ENCODE measurements around the gene PACSIN1.
A peak's percentile ranks its signal among the peaks of the same experiment; 100 is the strongest.

The PACSIN1 gene

GRCh38 chr6:34465531-34466241 lies at the start of gene PACSIN1:
TSS of gene PACSIN1 (plus strand) at chr6:34466076. CDS start at chr6:34526306, 60,230 bp downstream.
- DNase-seq: peak; percentile 48

DNA sequence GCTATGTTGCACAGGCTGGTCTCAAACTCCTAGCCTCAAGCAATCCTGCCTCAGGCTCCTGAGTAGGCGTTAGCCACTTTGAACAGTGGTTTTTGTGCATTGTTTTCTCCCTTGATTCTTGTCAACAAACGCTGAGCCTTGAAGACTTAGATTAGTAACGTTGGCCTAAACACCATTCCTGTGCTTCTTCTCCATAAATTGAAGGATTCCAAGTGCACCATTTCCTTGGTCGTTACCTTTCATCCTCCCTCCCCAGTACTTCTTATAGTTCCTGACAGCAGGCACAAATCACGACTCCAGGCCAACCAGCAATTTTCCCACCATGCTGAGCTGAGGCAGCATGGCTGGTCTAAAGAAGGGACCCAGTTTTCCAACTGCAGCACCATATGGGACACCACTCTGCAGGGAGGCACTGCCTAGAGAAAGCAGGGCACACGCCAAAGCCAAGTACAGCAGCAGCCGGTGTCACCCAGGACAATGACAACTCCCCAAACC lies 49.0 kb upstream of the PACSIN1 start:
- DNase-seq: no peak

GRCh38 chr6:34418367-34418766 lies 47.5 kb upstream of the PACSIN1 start:
- DNase-seq: no peak

GRCh38 chr6:34423254-34423653 lies 42.6 kb upstream of the PACSIN1 start:
- DNase-seq: no peak

DNA sequence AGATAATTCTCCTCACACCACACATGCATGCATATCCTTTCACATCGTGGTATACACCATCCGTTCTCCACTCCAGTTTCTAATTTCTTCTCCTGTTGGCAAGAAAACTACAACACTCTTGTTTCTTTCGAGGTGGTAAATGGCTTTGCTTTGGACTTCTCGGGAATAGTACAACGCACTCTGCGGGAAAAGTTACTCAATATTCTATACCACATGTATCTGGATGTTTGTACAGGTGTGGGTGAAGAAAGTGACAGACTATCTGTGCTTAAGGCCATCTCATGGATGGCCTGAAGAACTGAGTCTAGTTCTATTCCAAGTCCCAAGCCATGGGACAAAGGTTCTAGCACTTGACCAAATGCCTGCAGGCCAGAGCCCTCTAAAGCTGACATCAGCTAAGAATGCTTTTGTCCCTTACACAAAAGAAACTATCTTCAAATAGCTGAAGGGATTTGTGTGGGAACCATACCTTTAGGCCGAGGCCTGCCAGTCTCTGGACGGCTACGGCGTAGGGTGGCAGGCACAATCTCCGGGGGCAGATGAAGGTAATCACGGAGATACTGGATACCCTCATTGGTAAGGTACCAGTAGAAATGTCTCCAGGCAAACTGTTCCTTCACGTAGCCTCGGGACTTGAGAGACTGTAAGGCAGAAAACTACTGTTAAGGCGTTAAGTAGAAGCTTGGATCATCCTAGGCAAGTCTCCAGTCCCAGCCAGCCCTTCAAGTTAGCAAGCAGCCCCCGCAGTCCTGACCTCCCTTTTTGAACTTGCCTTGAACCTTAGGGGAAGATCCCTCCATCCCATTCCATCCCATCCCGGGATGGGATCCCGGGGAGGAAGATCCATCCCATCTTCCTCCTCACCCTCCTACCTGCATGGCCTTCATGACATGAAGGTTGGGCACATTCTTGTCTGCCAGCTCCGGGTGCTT lies 41.4 kb upstream of the PACSIN1 start:
- DNase-seq: no peak

DNA sequence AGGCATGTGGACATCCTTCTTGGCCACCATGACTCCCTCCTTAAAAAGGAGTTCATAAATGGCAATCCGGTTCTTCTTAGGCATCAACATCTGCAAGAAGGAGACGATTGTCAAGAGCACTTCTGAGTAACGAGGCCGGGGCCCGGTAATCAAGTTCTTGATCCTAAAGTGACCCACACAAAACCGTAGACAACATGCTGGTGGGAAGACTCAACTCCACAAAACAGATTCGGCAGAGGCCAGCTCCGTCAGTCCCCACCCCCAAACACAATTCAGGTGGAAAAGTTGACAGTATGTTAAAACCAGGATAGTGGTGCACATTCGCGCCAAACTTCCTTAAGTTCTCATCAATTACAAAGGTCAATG lies 40.8 kb upstream of the PACSIN1 start:
- DNase-seq: no peak

GRCh38 chr6:34425498-34426410 lies 40.1 kb upstream of the PACSIN1 start, which contains the start of gene RPS10:
TSS of gene RPS10 (minus strand) at chr6:34426069. CDS start at chr6:34425221, 848 bp downstream.
- peak; percentile 79 for DNase-seq

GRCh38 chr6:34435916-34436315 lies 30.0 kb upstream of the PACSIN1 start:
- no peak for DNase-seq

- DNase-seq: no peak
Measured at GRCh38 chr6:34436803-34437643, 28.9 kb upstream of the PACSIN1 start.

DNA sequence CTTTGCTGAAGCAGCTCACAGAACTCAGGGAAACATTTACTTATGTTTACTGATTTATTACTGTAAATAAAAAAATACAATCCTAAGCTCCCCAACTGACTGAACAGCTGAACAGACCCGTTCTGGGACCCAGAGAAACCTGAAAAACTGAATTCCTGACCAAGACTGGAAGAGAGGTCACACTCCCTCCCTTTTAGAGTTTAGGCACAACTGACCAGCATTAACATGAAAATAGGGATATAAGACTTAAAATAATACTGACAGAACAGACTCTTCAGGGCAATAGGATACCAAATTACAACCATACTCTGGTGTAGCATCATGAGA lies 28.3 kb upstream of the PACSIN1 start:
- DNase-seq: no peak

DNA sequence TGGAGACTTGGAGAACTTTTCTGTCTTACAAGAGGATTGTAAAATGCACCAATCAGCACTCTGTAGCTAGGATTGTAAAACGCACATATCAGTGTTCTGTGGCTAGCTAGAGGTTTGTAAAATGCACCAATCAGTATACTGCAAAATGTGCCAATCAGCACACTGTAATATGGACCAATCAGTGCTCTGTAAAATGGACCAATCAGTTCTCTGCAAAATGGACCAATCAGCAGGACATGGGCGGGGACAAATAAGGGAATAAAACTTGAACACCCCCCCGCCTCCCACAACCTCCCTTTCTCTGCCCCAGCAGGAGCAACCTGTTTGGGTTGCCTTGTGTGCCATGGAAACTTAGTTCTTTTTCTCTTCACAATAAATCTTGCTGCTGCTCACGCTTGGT lies 27.2 kb upstream of the PACSIN1 start:
- DNase-seq: no peak

- DNase-seq: no peak
Measured at GRCh38 chr6:34439442-34439841, 26.4 kb upstream of the PACSIN1 start.

GRCh38 chr6:34441526-34441925 lies 24.4 kb upstream of the PACSIN1 start:
- no peak for DNase-seq

GRCh38 chr6:34445313-34445860 lies 20.5 kb upstream of the PACSIN1 start:
- DNase-seq: no peak

DNA sequence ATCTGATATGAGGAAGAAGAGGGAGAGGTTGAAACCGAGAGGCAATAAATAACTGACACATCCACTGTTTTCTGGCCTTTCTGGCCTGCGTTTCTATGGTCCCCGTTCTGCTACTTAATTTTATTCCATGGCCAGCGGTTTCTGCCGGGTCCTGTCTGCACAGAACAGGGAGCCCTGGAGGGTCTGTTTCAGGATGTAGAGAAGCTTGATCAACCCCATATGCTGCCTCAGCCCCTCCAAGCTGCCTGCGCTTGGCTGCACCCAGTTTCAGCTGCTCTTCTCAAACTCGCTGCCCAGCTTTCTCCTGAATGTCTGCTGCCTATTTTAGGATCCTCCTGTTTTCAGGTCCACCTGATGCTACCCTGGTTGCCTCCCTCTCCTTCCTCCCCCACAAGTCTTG lies 18.5 kb upstream of the PACSIN1 start:
- no peak for DNase-seq

- no peak for DNase-seq
Measured at GRCh38 chr6:34447910-34448309, 18.0 kb upstream of the PACSIN1 start.

DNA sequence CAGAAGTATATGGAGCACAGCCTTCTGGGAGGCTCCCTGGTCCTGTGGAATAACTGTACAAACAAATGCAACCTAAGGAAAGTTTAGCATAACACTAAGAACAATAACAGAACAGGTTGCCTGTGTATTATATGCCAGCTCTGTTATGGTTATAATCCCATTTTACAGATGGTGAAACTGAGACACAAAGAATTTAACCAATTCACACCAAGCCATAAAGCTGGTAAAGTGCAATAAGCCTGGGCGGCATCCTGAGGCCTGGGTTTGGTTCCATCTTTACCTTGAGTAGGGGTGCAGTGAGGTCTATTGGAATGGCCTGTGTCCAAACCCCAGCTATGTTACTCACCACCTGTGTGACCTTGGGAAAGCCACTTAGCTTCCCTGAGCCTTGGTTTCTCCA lies 14.7 kb upstream of the PACSIN1 start:
- no peak for DNase-seq

DNA sequence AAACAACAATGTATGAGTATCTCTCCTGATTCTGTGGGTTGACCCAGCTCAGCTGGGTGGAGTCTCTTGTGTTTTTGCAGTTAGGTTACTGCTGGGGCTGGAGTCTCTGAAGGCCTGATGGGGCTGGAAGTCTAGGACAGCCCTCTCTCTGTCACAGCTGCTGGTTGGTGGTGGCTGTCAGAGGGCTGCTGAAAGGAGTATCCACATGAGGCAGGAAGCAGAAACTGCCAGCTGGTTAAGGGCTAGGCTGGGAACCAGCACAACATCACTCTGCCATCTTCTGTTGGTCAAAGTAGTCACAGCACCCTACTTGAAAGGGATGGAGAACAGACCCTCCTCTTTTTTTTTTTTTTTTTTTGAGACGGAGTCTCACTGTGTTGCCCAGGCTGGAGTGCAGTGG lies 10.0 kb upstream of the PACSIN1 start:
- no peak for DNase-seq

DNA sequence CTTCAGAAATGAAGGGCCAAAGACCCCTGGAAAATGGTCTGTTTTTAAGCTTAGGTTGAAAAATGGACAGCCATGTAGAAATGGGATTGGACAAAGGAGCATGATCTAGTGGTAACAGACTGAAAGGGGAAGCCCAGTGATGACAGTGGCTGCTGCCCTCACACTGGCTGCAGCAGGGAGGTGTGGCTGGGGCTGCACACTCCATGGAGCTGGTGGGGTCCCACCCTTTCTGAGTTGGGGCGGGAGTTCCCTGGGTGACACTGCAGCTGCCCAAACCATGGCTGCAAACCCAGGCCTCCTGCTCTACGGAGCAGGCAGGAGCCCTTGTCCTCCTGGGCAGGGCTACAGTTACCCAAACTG lies 8.5 kb upstream of the PACSIN1 start:
- no peak for DNase-seq

GRCh38 chr6:34457742-34458735 lies 7.8 kb upstream of the PACSIN1 start:
- no peak for DNase-seq
